Gastrocnemius medialis (tissue), 4 donors: ENCODE data around the gene MRGPRG.
"Not testable (repeated sequence)": the region's sequence is repeated elsewhere in the genome, so short reads cannot be mapped to it uniquely, and the experiment has no call there.

Experiments
- CTCF ChIP-seq, 5 experiments: fragments of 450-650 bp in 3 of 5; fragments of 200-600 bp in 2 of 5; sonication (generic) in 2 of 5; IDR thresholded peaks in 4 of 5; conservative IDR thresholded peaks in 1 of 5; 1 replicate in 4 of 5; 2 replicates in 1 of 5; pipeline ENCODE4 v1.5.1; 2016 to 2019; ENCODE audit warnings: antibody characterized with exemption in 5 of 5, mild to moderate bottlenecking in 3 of 5, moderate library complexity in 3 of 5
- POLR2A ChIP-seq, 2 donors: fragments of 450-650 bp; IDR thresholded peaks; one replicate each; pipeline ENCODE4 v1.6.1; 2017; ENCODE audit warnings: antibody characterized with exemption in 2 of 2, mild to moderate bottlenecking in 2 of 2, moderate library complexity in 2 of 2

- not testable (repeated sequence) for TF ChIP-seq CTCF (IDR thresholded peaks at IDR 0.05 in 4 of 5, conservative IDR thresholded peaks at IDR 0.05 in 1 of 5); POLR2A (IDR thresholded peaks at IDR 0.05)
Measured at GRCh38 chr11:3254773-3255172, 36.2 kb upstream of the MRGPRG start.
